ENCODE data around the gene DNM3.
"Not testable (repeated sequence)": the region's sequence is repeated elsewhere in the genome, so short reads cannot be mapped to it uniquely, and the experiment has no call there.

The DNM3 gene

GRCh38 chr1:171841050-171841910 lies at the start of gene DNM3:
Gene DNM3 (plus strand): TSS chr1:171841498. CDS start chr1:171841657, 159 bp downstream.
- Histone ChIP-seq H3K9me3 (ENCODE audit: control insufficient read depth, low read length) (no peaks in the 10 kb centered on the region), H3K27me3 (ENCODE audit: control insufficient read depth, insufficient read depth, low read length) (peaks cover 7% of the 10 kb centered on the region), H3K9ac (ENCODE audit: low read length) (peak within 1 kb of the TSS; percentile 60), H3K4me3 (ENCODE audit: low read length) (peak within 1 kb of the TSS; percentile 61), H3K4me1 (ENCODE audit: control insufficient read depth, insufficient read depth, low read length) (no peaks in the 10 kb centered on the region), H3K36me3 (ENCODE audit: control insufficient read depth, insufficient read depth, low read length) (no peaks in the 10 kb centered on the region)

- Histone ChIP-seq H3K9me3 (ENCODE audit: control insufficient read depth, low read length) (no peaks in the 10 kb centered on the region), H3K36me3 (ENCODE audit: control insufficient read depth, insufficient read depth, low read length) (peaks cover 29% of the 10 kb centered on the region), H3K27me3 (ENCODE audit: control insufficient read depth, insufficient read depth, low read length) (no peaks in the 10 kb centered on the region)
These were observed 48.5 kb upstream of the DNM3 start for GRCh38 chr1:171792656-171793369.

GRCh38 chr1:171793636-171794035 lies 47.7 kb upstream of the DNM3 start:
- H3K27me3 ChIP-seq (ENCODE audit: control insufficient read depth, insufficient read depth, low read length) = no peaks in the 10 kb centered on the region
- H3K9me3 ChIP-seq (ENCODE audit: control insufficient read depth, low read length) = no peaks in the 10 kb centered on the region
- H3K36me3 ChIP-seq (ENCODE audit: control insufficient read depth, insufficient read depth, low read length) = peaks cover 26% of the 10 kb centered on the region
- no peaks in the 10 kb centered on the region for H3K4me1 ChIP-seq (ENCODE audit: control insufficient read depth, insufficient read depth, low read length)
- no peak overlapping the region for H3K9ac ChIP-seq (ENCODE audit: low read length)
- H3K4me3 ChIP-seq (ENCODE audit: low read length) = no peak overlapping the region

More at GRCh38 chr1:171792656-171793369, 48.5 kb upstream of the DNM3 start:
- H3K9ac ChIP-seq (ENCODE audit: low read length) = no peak overlapping the region
- H3K4me1 ChIP-seq (ENCODE audit: control insufficient read depth, insufficient read depth, low read length) = no peaks in the 10 kb centered on the region
- H3K4me3 ChIP-seq (ENCODE audit: low read length) = no peak overlapping the region

GRCh38 chr1:171794085-171794484 lies 47.2 kb upstream of the DNM3 start:
- Histone ChIP-seq H3K9ac (ENCODE audit: low read length) (no peak overlapping the region), H3K27me3 (ENCODE audit: control insufficient read depth, insufficient read depth, low read length) (no peaks in the 10 kb centered on the region), H3K36me3 (ENCODE audit: control insufficient read depth, insufficient read depth, low read length) (peaks cover 26% of the 10 kb centered on the region), H3K9me3 (ENCODE audit: control insufficient read depth, low read length) (no peaks in the 10 kb centered on the region), H3K4me3 (ENCODE audit: low read length) (no peak overlapping the region), H3K4me1 (ENCODE audit: control insufficient read depth, insufficient read depth, low read length) (peaks cover 4% of the 10 kb centered on the region)

- peaks cover 11% of the 10 kb centered on the region for H3K36me3 ChIP-seq (ENCODE audit: control insufficient read depth, insufficient read depth, low read length)
- no peaks in the 10 kb centered on the region for H3K9me3 ChIP-seq (ENCODE audit: control insufficient read depth, low read length)
- no peaks in the 10 kb centered on the region for H3K27me3 ChIP-seq (ENCODE audit: control insufficient read depth, insufficient read depth, low read length)
- no peak overlapping the region for H3K9ac ChIP-seq (ENCODE audit: low read length)
- H3K4me1 ChIP-seq (ENCODE audit: control insufficient read depth, insufficient read depth, low read length) = peaks cover 6% of the 10 kb centered on the region
- no peak overlapping the region for H3K4me3 ChIP-seq (ENCODE audit: low read length)
These were observed 44.7 kb upstream of the DNM3 start for GRCh38 chr1:171796592-171796991.

- no peaks in the 10 kb centered on the region for H3K9me3 ChIP-seq (ENCODE audit: control insufficient read depth, low read length)
- peaks cover 8% of the 10 kb centered on the region for H3K4me1 ChIP-seq (ENCODE audit: control insufficient read depth, insufficient read depth, low read length)
- H3K4me3 ChIP-seq (ENCODE audit: low read length) = no peak overlapping the region
- no peaks in the 10 kb centered on the region for H3K27me3 ChIP-seq (ENCODE audit: control insufficient read depth, insufficient read depth, low read length)
- no peak overlapping the region for H3K9ac ChIP-seq (ENCODE audit: low read length)
- H3K36me3 ChIP-seq (ENCODE audit: control insufficient read depth, insufficient read depth, low read length) = peaks cover 6% of the 10 kb centered on the region
These were observed 43.0 kb upstream of the DNM3 start for GRCh38 chr1:171798311-171798710.

- no peaks in the 10 kb centered on the region for H3K9me3 ChIP-seq (ENCODE audit: control insufficient read depth, low read length)
- peaks cover 6% of the 10 kb centered on the region for H3K36me3 ChIP-seq (ENCODE audit: control insufficient read depth, insufficient read depth, low read length)
- no peak overlapping the region for H3K9ac ChIP-seq (ENCODE audit: low read length)
- no peaks in the 10 kb centered on the region for H3K27me3 ChIP-seq (ENCODE audit: control insufficient read depth, insufficient read depth, low read length)
- no peak overlapping the region for H3K4me3 ChIP-seq (ENCODE audit: low read length)
- H3K4me1 ChIP-seq (ENCODE audit: control insufficient read depth, insufficient read depth, low read length) = peaks cover 8% of the 10 kb centered on the region
These were observed 42.5 kb upstream of the DNM3 start for GRCh38 chr1:171798765-171799164.

GRCh38 chr1:171799166-171799565 lies 42.1 kb upstream of the DNM3 start:
- Histone ChIP-seq H3K27me3 (ENCODE audit: control insufficient read depth, insufficient read depth, low read length) (no peaks in the 10 kb centered on the region), H3K4me3 (ENCODE audit: low read length) (no peak overlapping the region), H3K4me1 (ENCODE audit: control insufficient read depth, insufficient read depth, low read length) (peaks cover 8% of the 10 kb centered on the region), H3K9me3 (ENCODE audit: control insufficient read depth, low read length) (no peaks in the 10 kb centered on the region), H3K9ac (ENCODE audit: low read length) (no peak overlapping the region), H3K36me3 (ENCODE audit: control insufficient read depth, insufficient read depth, low read length) (peaks cover 6% of the 10 kb centered on the region)

GRCh38 chr1:171799698-171800097 lies 41.6 kb upstream of the DNM3 start:
- H3K9ac ChIP-seq (ENCODE audit: low read length); H3K27me3 ChIP-seq (ENCODE audit: control insufficient read depth, insufficient read depth, low read length); H3K9me3 ChIP-seq (ENCODE audit: control insufficient read depth, low read length); H3K4me3 ChIP-seq (ENCODE audit: low read length); H3K36me3 ChIP-seq (ENCODE audit: control insufficient read depth, insufficient read depth, low read length); H3K4me1 ChIP-seq (ENCODE audit: control insufficient read depth, insufficient read depth, low read length): not testable (repeated sequence)

- H3K4me1 ChIP-seq (ENCODE audit: control insufficient read depth, insufficient read depth, low read length) = peaks cover 8% of the 10 kb centered on the region
- no peak overlapping the region for H3K9ac ChIP-seq (ENCODE audit: low read length)
- no peak overlapping the region for H3K4me3 ChIP-seq (ENCODE audit: low read length)
- H3K27me3 ChIP-seq (ENCODE audit: control insufficient read depth, insufficient read depth, low read length) = no peaks in the 10 kb centered on the region
- H3K36me3 ChIP-seq (ENCODE audit: control insufficient read depth, insufficient read depth, low read length) = peaks cover 6% of the 10 kb centered on the region
- no peaks in the 10 kb centered on the region for H3K9me3 ChIP-seq (ENCODE audit: control insufficient read depth, low read length)
These were observed 41.0 kb upstream of the DNM3 start for GRCh38 chr1:171800342-171800741.

- H3K9ac ChIP-seq (ENCODE audit: low read length) = no peak overlapping the region
These were observed 40.4 kb upstream of the DNM3 start for GRCh38 chr1:171800851-171801250.

GRCh38 chr1:171801487-171801891 lies 39.8 kb upstream of the DNM3 start:
- peaks cover 8% of the 10 kb centered on the region for H3K4me1 ChIP-seq (ENCODE audit: control insufficient read depth, insufficient read depth, low read length)
- no peaks in the 10 kb centered on the region for H3K9me3 ChIP-seq (ENCODE audit: control insufficient read depth, low read length)
- no peak overlapping the region for H3K9ac ChIP-seq (ENCODE audit: low read length)
- peaks cover under 1% of the 10 kb centered on the region for H3K36me3 ChIP-seq (ENCODE audit: control insufficient read depth, insufficient read depth, low read length)
- no peak overlapping the region for H3K4me3 ChIP-seq (ENCODE audit: low read length)
- H3K27me3 ChIP-seq (ENCODE audit: control insufficient read depth, insufficient read depth, low read length) = no peaks in the 10 kb centered on the region

More at GRCh38 chr1:171800851-171801250, 40.4 kb upstream of the DNM3 start:
- no peaks in the 10 kb centered on the region for H3K27me3 ChIP-seq (ENCODE audit: control insufficient read depth, insufficient read depth, low read length)
- peaks cover 6% of the 10 kb centered on the region for H3K36me3 ChIP-seq (ENCODE audit: control insufficient read depth, insufficient read depth, low read length)
- no peak overlapping the region for H3K4me3 ChIP-seq (ENCODE audit: low read length)
- H3K9me3 ChIP-seq (ENCODE audit: control insufficient read depth, low read length) = no peaks in the 10 kb centered on the region
- peaks cover 8% of the 10 kb centered on the region for H3K4me1 ChIP-seq (ENCODE audit: control insufficient read depth, insufficient read depth, low read length)

Data from mucosa of stomach (tissue), 1 donor.